Endodermal cell (in vitro differentiated cells): ENCODE data around the gene SUMO3. TPM values are rescaled to one million over a fixed set of nuclear protein-coding genes. Genes with fewer than 3 reads are reported as not detected.

Experiments
- DNase-seq: peaks from one replicate; pipeline ENCODE4 v3.0.0-alpha.2; 2017
- H3K27ac ChIP-seq: 2 replicates; pipeline ENCODE4 v1.5.1; 2013; ENCODE audit warnings: mild to moderate bottlenecking, low read depth, low read length, moderate library complexity
- H3K27me3 ChIP-seq: 2 replicates; pipeline ENCODE4 v1.6.1; 2013; ENCODE audit warnings: mild to moderate bottlenecking, low read length, moderate library complexity; ENCODE audit not compliant: insufficient read depth, control insufficient read depth, poor library complexity, severe bottlenecking
- H3K36me3 ChIP-seq: 2 replicates; pipeline ENCODE4 v1.7.0; 2013; ENCODE audit warnings: mild to moderate bottlenecking, low read length, moderate library complexity; ENCODE audit not compliant: control insufficient read depth, insufficient read depth
- H3K4me1 ChIP-seq: one replicate; pipeline ENCODE4 v1.7.0; 2013; ENCODE audit warnings: low read length; ENCODE audit not compliant: control insufficient read depth, insufficient read depth
- H3K4me3 ChIP-seq: 2 replicates; pipeline ENCODE4 v1.5.1; 2013; ENCODE audit warnings: mild to moderate bottlenecking, low read length, moderate library complexity
- H3K9ac ChIP-seq: 2 replicates; pipeline ENCODE4 v1.6.1; 2013; ENCODE audit warnings: mild to moderate bottlenecking, low read length, moderate library complexity; ENCODE audit not compliant: poor library complexity, severe bottlenecking; ENCODE audit errors: extremely low read depth
- H3K9me3 ChIP-seq: 2 replicates; pipeline ENCODE4 v1.6.1; 2013; ENCODE audit warnings: mild to moderate bottlenecking, low read length, moderate library complexity; ENCODE audit not compliant: control insufficient read depth
- H3K27ac Mint-ChIP-seq: 2 replicates; pipeline ENCODE4 v1.8.0; 2020; ENCODE audit warnings: mixed read lengths
- H3K27me3 Mint-ChIP-seq: 2 replicates; pipeline ENCODE4 v1.8.0; 2021; ENCODE audit warnings: mild to moderate bottlenecking, mixed read lengths; ENCODE audit not compliant: insufficient read depth
- H3K36me3 Mint-ChIP-seq: 2 replicates; pipeline ENCODE4 v1.8.0; 2020; ENCODE audit warnings: low read depth, mixed read lengths
- H3K4me1 Mint-ChIP-seq: 2 replicates; pipeline ENCODE4 v1.8.0; 2020; ENCODE audit warnings: mixed read lengths
- H3K4me3 Mint-ChIP-seq: 2 replicates; pipeline ENCODE4 v1.8.0; 2020; ENCODE audit warnings: mild to moderate bottlenecking, moderate library complexity, mixed read lengths
- H3K9me3 Mint-ChIP-seq: 2 replicates; pipeline ENCODE4 v1.8.0; 2020; ENCODE audit warnings: mild to moderate bottlenecking, mixed read lengths
- CTCF ChIP-seq: fragments of 200-600 bp; sonication (generic); conservative IDR thresholded peaks from 2 replicates; pipeline ENCODE4 v1.5.0; 2021; ENCODE audit warnings: antibody characterized with exemption, mild to moderate bottlenecking
- WGBS, 2 experiments: methylation state at CpG; one replicate each; pipeline versions ENCODE4 v1.1.5 to v1.1.7; 2013; ENCODE audit warnings: missing lambda C conversion rate in 2 of 2, mixed read lengths in 1 of 2; ENCODE audit not compliant: insufficient coverage in 1 of 2, insufficient read length in 1 of 2; 5-methylcytosine and 5-hydroxymethylcytosine counted together
- total RNA-seq, 2 donors: library from RNA; stranded (reverse); fragmentation: NEBNext Ultra II Directional in 1 of 2; extraction: Animal tissue kit (Norgen Biotek cat#: 25700) in 1 of 2; gene quantifications; 2 replicates in 1 of 2; 3 replicates in 1 of 2; pipeline ENCODE4 v1.2.1, GENCODE V29; 2021

The SUMO3 gene
- total RNA-seq, 2 donors from 2014 or later: 79.5 to 96.4 TPM

- Histone ChIP-seq H3K27me3 (no peaks in the 10 kb centered on the region), H3K4me3 (no peak overlapping the region), H3K9ac (no peak overlapping the region), H3K36me3 (no peaks in the 10 kb centered on the region), H3K4me1 (no peaks in the 10 kb centered on the region), H3K9me3 (no peaks in the 10 kb centered on the region), H3K27ac (no peak overlapping the region)
- Mint-ChIP-seq H3K27ac (no peak overlapping the region), H3K36me3 (no peaks in the 10 kb centered on the region), H3K4me1 (peaks cover 13% of the 10 kb centered on the region), H3K4me3 (no peak overlapping the region), H3K9me3 (no peaks in the 10 kb centered on the region), H3K27me3 (peaks cover 1% of the 10 kb centered on the region)
- WGBS, 2 experiments: 70 to 76% methylated on average over 8 to 21 of the region's 21 CpGs
- TF ChIP-seq CTCF: peak; percentile 87
- peak; percentile 87 for DNase-seq
Observed at GRCh38 chr21:44761011-44761729, 56.7 kb downstream of the SUMO3 start.

- H3K9me3 ChIP-seq: no peaks in the 10 kb centered on the region
- Mint-ChIP-seq H3K4me1 (peaks cover 7% of the 10 kb centered on the region), H3K4me3 (no peak overlapping the region), H3K36me3 (no peaks in the 10 kb centered on the region), H3K9me3 (no peaks in the 10 kb centered on the region), H3K27ac (no peak overlapping the region), H3K27me3 (peaks cover 1% of the 10 kb centered on the region)
- no peak overlapping the region for H3K27ac ChIP-seq
- H3K9ac ChIP-seq: no peak overlapping the region
- no peak for TF ChIP-seq CTCF
- H3K27me3 ChIP-seq: no peaks in the 10 kb centered on the region
- no peaks in the 10 kb centered on the region for H3K36me3 ChIP-seq
- peak; percentile 37 for DNase-seq
- no peaks in the 10 kb centered on the region for H3K4me1 ChIP-seq
- H3K4me3 ChIP-seq: no peak overlapping the region
- WGBS, 2 experiments: 90 to 100% methylated on average over 4 to 9 of the region's 9 CpGs
Observed at GRCh38 chr21:44760376-44760775, 57.5 kb downstream of the SUMO3 start.

GRCh38 chr21:44759628-44760285 lies 58.1 kb downstream of the SUMO3 start:
- WGBS, 2 experiments: 87 to 91% methylated on average over 17 to 22 of the region's 22 CpGs
- no peak for TF ChIP-seq CTCF
- Histone ChIP-seq H3K4me1 (no peaks in the 10 kb centered on the region), H3K27ac (no peak overlapping the region), H3K4me3 (no peak overlapping the region), H3K9ac (no peak overlapping the region), H3K36me3 (no peaks in the 10 kb centered on the region), H3K9me3 (no peaks in the 10 kb centered on the region), H3K27me3 (no peaks in the 10 kb centered on the region)
- Mint-ChIP-seq H3K4me1 (peaks cover 1% of the 10 kb centered on the region), H3K36me3 (no peaks in the 10 kb centered on the region), H3K27ac (no peak overlapping the region), H3K4me3 (no peak overlapping the region), H3K27me3 (peaks cover 1% of the 10 kb centered on the region), H3K9me3 (peaks cover 6% of the 10 kb centered on the region)
- peak; percentile 31 for DNase-seq
